Body of pancreas (tissue), 4 donors: ENCODE measurements around the gene CEMIP2. TPM values are rescaled to one million over a fixed set of nuclear protein-coding genes. Genes with fewer than 3 reads are reported as not detected.

ENCODE experiments used
- ATAC-seq: fragments of 150-250 bp; one replicate; pipeline ENCODE4 v1.9.1; 2016
- DNase-seq, 4 donors: peaks; one replicate each; pipeline ENCODE4 v3.0.0-alpha.2; 2019
- H3K27ac ChIP-seq, 4 donors: fragments of 200-600 bp; sonication (generic); 1 replicate in 3 of 4; 2 replicates in 1 of 4; pipeline versions ENCODE4 v1.5.1 to v1.6.1; 2016 to 2019; ENCODE audit warnings: mild to moderate bottlenecking in 1 of 4, mixed read lengths in 1 of 4, moderate library complexity in 1 of 4
- H3K27me3 ChIP-seq, 2 donors: fragments of 200-600 bp; sonication (generic); one replicate each; pipeline ENCODE4 v1.6.0; 2016; ENCODE audit warnings: mild to moderate bottlenecking in 1 of 2
- H3K36me3 ChIP-seq, 2 donors: fragments of 200-600 bp; sonication (generic); replicated peaks in 1 of 2; 2 replicates each; pipeline ENCODE4 v1.5.1; 2016; ENCODE audit warnings: low read depth in 2 of 2; ENCODE audit not compliant: insufficient read depth in 1 of 2
- H3K4me1 ChIP-seq: fragments of 200-600 bp; sonication (generic); one replicate; pipeline ENCODE4 v1.6.0; 2016
- H3K4me3 ChIP-seq, 2 donors: fragments of 200-600 bp; sonication (generic); 1 replicate in 1 of 2; 2 replicates in 1 of 2; pipeline ENCODE4 v1.5.1; 2016 to 2019
- H3K9me3 ChIP-seq, 3 donors: fragments of 200-600 bp; sonication (generic); 1 replicate in 2 of 3; 2 replicates in 1 of 3; pipeline ENCODE4 v1.5.1; 2016
- CTCF ChIP-seq, 7 experiments: fragments of 450-650 bp in 4 of 7; fragments of 200-600 bp in 3 of 7; sonication (generic) in 3 of 7; IDR thresholded peaks; one replicate each; pipeline ENCODE4 v1.5.1; 2016 to 2019; ENCODE audit warnings: antibody characterized with exemption in 7 of 7
- POLR2A ChIP-seq, 3 donors: fragments of 450-650 bp; IDR thresholded peaks; one replicate each; pipeline ENCODE4 v1.6.1; 2016; ENCODE audit warnings: antibody characterized with exemption in 3 of 3, mild to moderate bottlenecking in 2 of 3
- WGBS, 2 donors: methylation state at CpG; one replicate each; pipeline ENCODE4 v1.1.5; 2017; 5-methylcytosine and 5-hydroxymethylcytosine counted together
- intact Hi-C: fragments of 100-400 bp; cut with DNase I; formaldehyde crosslinking; loops from one replicate; pipeline ENCODE4 v1.15.1; 2023
- total RNA-seq, 2 donors: library from RNA; depleted of rRNA; stranded (reverse); fragments of >200 nt; gene quantifications; one replicate each; pipeline ENCODE4 v1.1.0, GENCODE V29; 2016

CEMIP2 gene
- total RNA-seq, 2 donors from 2014 or later: 28.3 to 33.0 TPM

GRCh38 chr9:71675105-71675856 lies 93.0 kb downstream of the CEMIP2 start:
- WGBS, 2 donors: 46 to 53% methylated on average over 3 of the region's 3 CpGs
- Histone ChIP-seq H3K27ac (no peak overlapping the region), H3K4me3 (no peak overlapping the region), H3K4me1 (peaks cover 16% of the 10 kb centered on the region), H3K9me3 (no peaks in the 10 kb centered on the region), H3K36me3 (no peaks in the 10 kb centered on the region), H3K27me3 (no peaks in the 10 kb centered on the region)
- DNase-seq (no peak), ATAC-seq (no peak)
- TF ChIP-seq POLR2A (IDR thresholded peaks at IDR 0.05): no peak
- no peak for TF ChIP-seq CTCF (IDR thresholded peaks at IDR 0.05)
- intact Hi-C loops: no loop called here

GRCh38 chr9:71672573-71672972 lies 95.7 kb downstream of the CEMIP2 start:
- 75 to 97% methylated on average over 1 of the region's 1 CpG for WGBS, 2 donors
- intact Hi-C loops: no loop called here
- ATAC-seq (no peak), DNase-seq (no peak)
- Histone ChIP-seq H3K36me3 (no peaks in the 10 kb centered on the region), H3K27me3 (no peaks in the 10 kb centered on the region), H3K9me3 (no peaks in the 10 kb centered on the region), H3K27ac (no peak overlapping the region), H3K4me3 (no peak overlapping the region), H3K4me1 (peaks cover 1% of the 10 kb centered on the region)
- TF ChIP-seq CTCF (IDR thresholded peaks at IDR 0.05) (no peak), POLR2A (IDR thresholded peaks at IDR 0.05) (no peak)

GRCh38 chr9:71671289-71671688 lies 97.0 kb downstream of the CEMIP2 start:
- Histone ChIP-seq H3K9me3 (no peaks in the 10 kb centered on the region), H3K4me1 (no peaks in the 10 kb centered on the region), H3K27me3 (no peaks in the 10 kb centered on the region), H3K36me3 (no peaks in the 10 kb centered on the region), H3K27ac (no peak overlapping the region), H3K4me3 (no peak overlapping the region)
- ATAC-seq: no peak
- no peak for DNase-seq
- intact Hi-C loops: no loop called here
- 75 to 84% methylated on average over 3 of the region's 3 CpGs for WGBS, 2 donors
- TF ChIP-seq POLR2A (IDR thresholded peaks at IDR 0.05): no peak
- TF ChIP-seq CTCF (IDR thresholded peaks at IDR 0.05): no peak

GRCh38 chr9:71670121-71670520 lies 98.2 kb downstream of the CEMIP2 start:
- H3K4me1 ChIP-seq: no peaks in the 10 kb centered on the region
- no peaks in the 10 kb centered on the region for H3K9me3 ChIP-seq
- intact Hi-C loops: no loop called here
- no peaks in the 10 kb centered on the region for H3K36me3 ChIP-seq
- H3K27ac ChIP-seq: no peak overlapping the region
- no peak for TF ChIP-seq POLR2A (IDR thresholded peaks at IDR 0.05)
- TF ChIP-seq CTCF (IDR thresholded peaks at IDR 0.05): no peak
- 74 to 79% methylated on average over 1 of the region's 1 CpG for WGBS, 2 donors
- DNase-seq (no peak), ATAC-seq (no peak)
- no peak overlapping the region for H3K4me3 ChIP-seq
- no peaks in the 10 kb centered on the region for H3K27me3 ChIP-seq
